ENCODE data around the gene ZNF559. TPM values are rescaled to one million over a fixed set of nuclear protein-coding genes. Genes with fewer than 3 reads are reported as not detected.
"Not testable (repeated sequence)": the region's sequence is repeated elsewhere in the genome, so short reads cannot be mapped to it uniquely, and the experiment has no call there.

The ZNF559 gene
- polyA plus RNA-seq, 1 experiment = 27.8 TPM

DNA sequence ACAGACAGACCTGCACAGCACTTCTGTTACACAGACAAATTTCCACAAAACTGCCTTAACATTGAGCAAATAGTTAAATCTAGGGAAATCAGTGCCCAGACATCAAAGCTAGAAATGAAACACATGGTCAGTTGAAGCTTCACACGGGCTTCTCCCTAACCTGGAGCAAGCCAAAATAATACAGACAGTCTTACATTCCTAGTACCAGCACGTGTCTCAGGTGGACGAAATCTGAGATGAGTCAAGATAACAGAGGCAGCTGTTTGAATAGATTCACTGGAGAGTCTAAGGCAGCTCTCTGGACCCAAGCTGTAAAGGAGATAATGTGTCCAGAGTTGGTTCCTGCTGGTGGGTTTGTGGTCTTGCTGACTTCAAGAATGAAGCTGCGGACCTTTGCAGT lies 10.2 kb upstream of the ZNF559 start:
- H3K4me3 ChIP-seq (ENCODE audit: low read depth, low read length) = no peak overlapping the region
- no peak overlapping the region for H3K27ac ChIP-seq (ENCODE audit: low read depth, low read length)
- no peak for DNase-seq (ENCODE audit: low read depth, low spot score)
- CTCF ChIA-PET = no interaction called here
- no peaks in the 10 kb centered on the region for H3K27me3 ChIP-seq (ENCODE audit: control insufficient read depth, insufficient read depth, low read length)
- POLR2A ChIA-PET = no interaction called here
- TF ChIP-seq, protein P1, sequence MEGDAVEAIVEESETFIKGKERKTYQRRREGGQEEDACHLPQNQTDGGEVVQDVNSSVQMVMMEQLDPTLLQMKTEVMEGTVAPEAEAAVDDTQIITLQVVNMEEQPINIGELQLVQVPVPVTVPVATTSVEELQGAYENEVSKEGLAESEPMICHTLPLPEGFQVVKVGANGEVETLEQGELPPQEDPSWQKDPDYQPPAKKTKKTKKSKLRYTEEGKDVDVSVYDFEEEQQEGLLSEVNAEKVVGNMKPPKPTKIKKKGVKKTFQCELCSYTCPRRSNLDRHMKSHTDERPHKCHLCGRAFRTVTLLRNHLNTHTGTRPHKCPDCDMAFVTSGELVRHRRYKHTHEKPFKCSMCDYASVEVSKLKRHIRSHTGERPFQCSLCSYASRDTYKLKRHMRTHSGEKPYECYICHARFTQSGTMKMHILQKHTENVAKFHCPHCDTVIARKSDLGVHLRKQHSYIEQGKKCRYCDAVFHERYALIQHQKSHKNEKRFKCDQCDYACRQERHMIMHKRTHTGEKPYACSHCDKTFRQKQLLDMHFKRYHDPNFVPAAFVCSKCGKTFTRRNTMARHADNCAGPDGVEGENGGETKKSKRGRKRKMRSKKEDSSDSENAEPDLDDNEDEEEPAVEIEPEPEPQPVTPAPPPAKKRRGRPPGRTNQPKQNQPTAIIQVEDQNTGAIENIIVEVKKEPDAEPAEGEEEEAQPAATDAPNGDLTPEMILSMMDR (IDR thresholded peaks at IDR 0.05; ENCODE audit: low read depth, low read length) = no peak
- peaks cover 10% of the 10 kb centered on the region for H3K9me3 ChIP-seq (ENCODE audit: control insufficient read depth, insufficient read depth, low read length)

DNA sequence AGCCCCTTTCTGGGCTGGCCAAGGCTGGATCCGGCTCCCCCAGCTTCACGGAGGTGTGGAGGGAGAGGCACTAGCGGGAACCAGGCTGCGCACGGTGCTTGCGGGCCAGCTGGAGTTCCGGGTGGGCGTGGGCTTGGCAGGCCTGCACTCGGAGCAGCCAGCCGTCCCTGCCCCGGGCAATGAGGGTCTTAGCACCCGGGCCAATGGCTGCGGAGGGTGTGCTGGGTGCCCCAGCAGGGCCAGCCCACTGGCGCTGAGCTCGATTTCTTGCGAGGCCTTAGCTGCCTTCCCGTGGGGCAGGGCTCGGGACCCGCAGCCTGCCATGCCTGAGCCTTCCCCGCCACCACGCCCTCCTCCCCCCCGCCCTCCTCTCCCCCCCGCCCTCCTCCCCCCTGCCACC lies 2.6 kb upstream of the ZNF559 start:
- DNase-seq (ENCODE audit: low read depth, low spot score) = no peak
- ChIA-PET CTCF (no interaction called here), POLR2A (no interaction called here)
- TF ChIP-seq, protein P1 (IDR thresholded peaks at IDR 0.05; ENCODE audit: low read depth, low read length) = no peak
- Histone ChIP-seq H3K9me3 (ENCODE audit: control insufficient read depth, insufficient read depth, low read length) (peaks cover 42% of the 10 kb centered on the region), H3K27ac (ENCODE audit: low read depth, low read length) (no peak overlapping the region), H3K4me3 (ENCODE audit: low read depth, low read length) (no peak overlapping the region), H3K27me3 (ENCODE audit: control insufficient read depth, insufficient read depth, low read length) (no peaks in the 10 kb centered on the region)

DNA sequence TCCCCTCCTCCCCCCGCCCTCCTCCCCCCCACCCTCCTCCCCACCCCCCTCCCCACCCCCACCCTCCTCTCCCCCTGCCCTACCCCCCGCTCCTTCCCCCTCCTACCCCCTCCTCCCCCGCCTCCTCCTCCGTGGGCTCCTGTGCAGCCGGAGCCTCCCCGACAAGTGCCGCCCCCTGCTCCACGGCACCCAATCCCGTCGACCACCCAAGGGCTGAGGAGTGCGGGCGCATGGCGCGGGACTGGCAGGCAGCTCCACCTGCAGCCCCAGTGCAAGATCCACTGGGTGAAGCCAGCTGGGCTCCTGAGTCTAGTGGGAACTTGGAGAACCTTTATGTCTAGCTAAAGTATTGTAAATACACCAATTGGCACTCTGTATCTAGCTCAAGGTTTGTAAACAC lies 2.2 kb upstream of the ZNF559 start:
- peaks cover 42% of the 10 kb centered on the region for H3K9me3 ChIP-seq (ENCODE audit: control insufficient read depth, insufficient read depth, low read length)
- DNase-seq (ENCODE audit: low read depth, low spot score); POLR2A ChIA-PET; H3K4me3 ChIP-seq (ENCODE audit: low read depth, low read length); H3K27ac ChIP-seq (ENCODE audit: low read depth, low read length); H3K27me3 ChIP-seq (ENCODE audit: control insufficient read depth, insufficient read depth, low read length): not testable (repeated sequence)
- CTCF ChIA-PET = interaction anchor here (0.6 kb wide), 1 partner anchor 264 kb away, joined by 7 read pairs; no protein-coding TSS in a partner anchor

DNA sequence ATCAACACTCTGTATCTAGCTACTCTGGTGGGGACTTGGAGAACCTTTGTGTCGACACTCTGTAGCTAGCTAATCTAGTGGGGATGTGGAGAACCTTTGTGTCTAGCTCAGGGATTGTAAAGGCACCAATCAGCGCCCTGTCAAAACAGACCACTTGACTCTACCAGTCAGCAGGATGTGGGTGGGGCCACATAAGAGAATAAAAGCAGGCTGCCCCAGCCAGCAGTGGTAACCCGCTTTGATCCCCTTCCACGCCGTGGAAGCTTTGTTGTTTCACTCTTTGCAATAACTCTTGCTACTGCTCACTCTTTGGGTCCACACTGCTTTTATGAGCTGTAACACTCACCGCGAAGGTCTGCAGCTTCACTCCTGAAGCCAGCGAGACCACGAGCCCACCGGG lies 1.8 kb upstream of the ZNF559 start:
- H3K27ac ChIP-seq (ENCODE audit: low read depth, low read length); H3K4me3 ChIP-seq (ENCODE audit: low read depth, low read length); DNase-seq (ENCODE audit: low read depth, low spot score); POLR2A ChIA-PET; H3K27me3 ChIP-seq (ENCODE audit: control insufficient read depth, insufficient read depth, low read length): not testable (repeated sequence)
- peaks cover 47% of the 10 kb centered on the region for H3K9me3 ChIP-seq (ENCODE audit: control insufficient read depth, insufficient read depth, low read length)
- CTCF ChIA-PET = interaction anchor here (0.6 kb wide), 1 partner anchor 264 kb away, joined by 7 read pairs; no protein-coding TSS in a partner anchor

DNA sequence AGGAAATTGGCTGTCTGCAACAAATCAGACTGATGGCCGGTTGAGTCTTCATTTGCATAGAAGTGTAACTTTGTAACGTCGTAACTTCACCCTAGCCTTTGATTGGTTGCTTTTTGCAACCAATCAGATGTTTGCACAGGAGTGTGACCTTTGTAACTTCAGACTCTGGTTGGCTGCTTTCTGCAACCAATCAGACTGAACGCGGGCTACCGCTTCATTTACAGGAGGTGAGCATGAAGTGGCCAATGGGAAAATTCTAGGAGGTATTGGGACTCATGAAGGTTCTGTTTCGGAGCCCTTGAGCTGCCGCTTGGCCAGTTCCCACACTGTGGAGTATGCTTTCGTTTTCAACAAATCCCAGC lies 441 bp upstream of the ZNF559 start:
- H3K9me3 ChIP-seq (ENCODE audit: control insufficient read depth, insufficient read depth, low read length) = peaks cover 52% of the 10 kb centered on the region
- POLR2A ChIA-PET = interaction anchor here (0.5 to 0.9 kb wide), 3 partner anchors 14 to 491 kb away, joined by 4 to 5 read pairs (median 4); partner anchors contain the start of genes MBD3L1, ZNF558 and ZNF699
- H3K27ac ChIP-seq (ENCODE audit: low read depth, low read length) = peak overlapping the region; percentile 86
- DNase-seq (ENCODE audit: low read depth, low spot score) = peak; percentile 34
- CTCF ChIA-PET = interaction anchor here (0.8 to 1.6 kb wide), 3 partner anchors 11 to 16 kb away, joined by 3 to 10 read pairs (median 3); no protein-coding TSS in a partner anchor
- no peaks in the 10 kb centered on the region for H3K27me3 ChIP-seq (ENCODE audit: control insufficient read depth, insufficient read depth, low read length)
- peak overlapping the region; percentile 77 for H3K4me3 ChIP-seq (ENCODE audit: low read depth, low read length)
- TF ChIP-seq, protein P1 (IDR thresholded peaks at IDR 0.05; ENCODE audit: low read depth, low read length) = no peak

DNA sequence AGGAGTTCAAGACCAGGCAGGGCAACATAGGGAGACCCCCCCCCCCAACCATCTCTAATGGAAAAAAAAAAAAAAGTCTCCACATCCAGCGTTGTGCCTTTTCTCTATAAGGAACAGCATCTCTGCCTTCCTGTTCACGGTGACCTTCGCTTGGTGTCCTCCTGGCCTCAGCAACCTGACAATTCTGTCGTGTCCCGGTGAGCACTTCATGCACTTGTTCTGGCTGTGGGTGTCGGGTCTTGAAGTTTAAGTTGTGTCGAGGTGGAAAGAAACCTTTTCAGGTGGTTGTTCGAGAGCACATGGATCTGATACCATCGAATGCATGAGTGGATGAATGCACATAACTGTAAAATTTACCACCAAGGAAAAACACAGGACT lies 594 bp downstream of the ZNF559 start:
- POLR2A ChIA-PET = no interaction called here
- TF ChIP-seq, protein P1 (IDR thresholded peaks at IDR 0.05; ENCODE audit: low read depth, low read length) = no peak
- H3K27ac ChIP-seq (ENCODE audit: low read depth, low read length) = peak overlapping the region; percentile 91
- DNase-seq (ENCODE audit: low read depth, low spot score) = no peak
- CTCF ChIA-PET = interaction anchor here (0.5 to 0.8 kb wide), 2 partner anchors 17 to 182 kb away, joined by 3 to 4 read pairs; no protein-coding TSS in a partner anchor
- H3K27me3 ChIP-seq (ENCODE audit: control insufficient read depth, insufficient read depth, low read length) = no peaks in the 10 kb centered on the region
- H3K4me3 ChIP-seq (ENCODE audit: low read depth, low read length) = peak overlapping the region; percentile 77
- peaks cover 56% of the 10 kb centered on the region for H3K9me3 ChIP-seq (ENCODE audit: control insufficient read depth, insufficient read depth, low read length)
